A549 (cell line): Measurements from ENCODE around the gene PCGF3. TPM values are rescaled to one million over a fixed set of nuclear protein-coding genes. Genes with fewer than 3 reads are reported as not detected.

Experiments
- ATAC-seq, 2 experiments: fragments of 200-7000 bp in 1 of 2; fragments of >200 bp in 1 of 2; cut with Nextera tagmentation in 1 of 2; cut with Tn5 transposase in 1 of 2; 3 replicates each; pipeline versions ENCODE4 v1.8.0 to v1.9.1; 2018 to 2020; ENCODE audit warnings: mild to moderate bottlenecking in 1 of 2, moderate library complexity in 1 of 2
- CTCF ChIA-PET: fragments of 300-600 bp; sonication (Branson Sonifier 250); formaldehyde crosslinking; extraction: SDS; loops from one replicate; lab custom pipeline; 2021; ENCODE audit warnings: antibody characterized with exemption, inconsistent platforms; lab: Yijun Ruan, JAX
- POLR2A ChIA-PET: fragments of 350-600 bp; formaldehyde crosslinking; extraction: SDS; loops from one replicate; lab custom pipeline; 2021; ENCODE audit warnings: antibody characterized with exemption, inconsistent platforms; lab: Yijun Ruan, JAX
- DNase-seq, 2 experiments: peaks; one replicate each; pipeline versions ENCODE4 v3.0.0 to v3.0.0-alpha.2; 2011 to 2016; ENCODE audit warnings: low read depth in 1 of 2, low spot score in 1 of 2
- FAIRE-seq: peaks from 2 replicates; lab custom pipeline; 2011; peaks lifted over from hg19 to GRCh38; lab: Jason Lieb, UNC
- H3K27ac ChIP-seq, 2 experiments: fragments of >200 bp; sonication (Bioruptor Twin); formaldehyde crosslinking; 3 replicates each; pipeline ENCODE4 v1.5.1; 2016 to 2017
- H3K4me1 ChIP-seq: fragments of >200 bp; sonication (Bioruptor Twin); formaldehyde crosslinking; 3 replicates; pipeline ENCODE4 v1.6.1; 2016
- H3K4me2 ChIP-seq: fragments of >200 bp; sonication (Bioruptor Twin); formaldehyde crosslinking; 3 replicates; pipeline ENCODE4 v1.6.1; 2016
- H3K4me3 ChIP-seq: fragments of >200 bp; sonication (Bioruptor Twin); formaldehyde crosslinking; 3 replicates; pipeline ENCODE4 v1.5.1; 2016
- H3K9me3 ChIP-seq: fragments of >200 bp; sonication (Bioruptor Twin); formaldehyde crosslinking; 3 replicates; pipeline ENCODE4 v1.6.1; 2016
- BHLHE40 ChIP-seq: IDR thresholded peaks from 2 replicates; pipeline ENCODE4 v1.6.1; 2012; ENCODE audit warnings: low read depth, low read length, inconsistent platforms
- CBX2 ChIP-seq: fragments of 200-600 bp; sonication (generic); IDR thresholded peaks from 2 replicates; pipeline ENCODE4 v1.6.1; 2016; ENCODE audit warnings: low read depth, mild to moderate bottlenecking, borderline replicate concordance
- CEBPB ChIP-seq, 2 experiments: fragments of >200 bp in 1 of 2; sonication (Bioruptor Twin) in 1 of 2; formaldehyde crosslinking in 1 of 2; IDR thresholded peaks; 2 replicates each; pipeline ENCODE4 v1.6.1; 2012 to 2016
- CHD2 ChIP-seq: fragments of 150-350 bp; IDR thresholded peaks from 2 replicates; pipeline ENCODE4 v1.6.1; 2014; ENCODE audit warnings: low read length; ENCODE audit not compliant: partially characterized antibody
- FOSB ChIP-seq: fragments of 250-450 bp; sonication (Bioruptor Pico); IDR thresholded peaks from 2 replicates; pipeline ENCODE4 v1.5.0; 2020; ENCODE audit warnings: mild to moderate bottlenecking, moderate library complexity
- FOSL2 ChIP-seq, 2 experiments: fragments of 450-650 bp in 1 of 2; fragments of >200 bp in 1 of 2; sonication (Bioruptor Twin) in 1 of 2; formaldehyde crosslinking; IDR thresholded peaks; 2 replicates each; pipeline versions ENCODE4 v1.5.0 to v1.6.1; 2016 to 2020; ENCODE audit warnings: mild to moderate bottlenecking in 1 of 2, moderate library complexity in 1 of 2
- FOXS1 ChIP-seq: fragments of 250-450 bp; sonication (Bioruptor Pico); IDR thresholded peaks from 2 replicates; pipeline ENCODE4 v1.5.0; 2020; ENCODE audit warnings: mild to moderate bottlenecking, moderate library complexity
- HEYL ChIP-seq: fragments of 250-450 bp; sonication (Bioruptor Pico); IDR thresholded peaks from 2 replicates; pipeline ENCODE4 v1.8.0; 2021; ENCODE audit warnings: mild to moderate bottlenecking, moderate library complexity
- HOXA7 ChIP-seq: fragments of 250-450 bp; sonication (Bioruptor Pico); IDR thresholded peaks from 2 replicates; pipeline ENCODE4 v1.5.0; 2020; ENCODE audit warnings: mild to moderate bottlenecking, moderate library complexity
- HOXB13 ChIP-seq: fragments of 250-450 bp; sonication (Bioruptor Pico); IDR thresholded peaks from 2 replicates; pipeline ENCODE4 v1.5.0; 2020; ENCODE audit warnings: low read depth, mild to moderate bottlenecking, moderate library complexity
- JUN ChIP-seq, 2 experiments: fragments of >200 bp; sonication (Bioruptor Twin); formaldehyde crosslinking; IDR thresholded peaks; 2 replicates in 1 of 2; 3 replicates in 1 of 2; pipeline ENCODE4 v1.6.1; 2016 to 2017
- KDM1A ChIP-seq: fragments of 200-600 bp; sonication (generic); IDR thresholded peaks from 2 replicates; pipeline ENCODE4 v1.6.1; 2016; ENCODE audit warnings: low read depth, mild to moderate bottlenecking
- MYC ChIP-seq: IDR thresholded peaks from 2 replicates; pipeline ENCODE4 v1.6.1; 2012; ENCODE audit warnings: mild to moderate bottlenecking, inconsistent platforms, low read length, improper control_type of control experiment, borderline replicate concordance
- PHF8 ChIP-seq: fragments of 200-600 bp; sonication (generic); IDR thresholded peaks from 2 replicates; pipeline ENCODE4 v1.6.1; 2016; ENCODE audit warnings: low read depth, mild to moderate bottlenecking, antibody characterized with exemption, moderate library complexity, borderline replicate concordance
- POLR2A ChIP-seq: IDR thresholded peaks from 2 replicates; pipeline ENCODE4 v1.6.1; 2012; ENCODE audit warnings: mild to moderate bottlenecking, low read length
- RARB ChIP-seq: fragments of 250-450 bp; sonication (Bioruptor Pico); IDR thresholded peaks from 2 replicates; pipeline ENCODE4 v1.8.0; 2021; ENCODE audit warnings: mild to moderate bottlenecking, moderate library complexity
- RFX5 ChIP-seq: fragments of 450-650 bp; IDR thresholded peaks from 2 replicates; pipeline ENCODE4 v1.7.1; 2014; ENCODE audit warnings: antibody characterized with exemption, mild to moderate bottlenecking, moderate library complexity
- RNF2 ChIP-seq: fragments of 200-600 bp; sonication (generic); IDR thresholded peaks from 2 replicates; pipeline ENCODE4 v1.6.1; 2016; ENCODE audit warnings: low read depth, mild to moderate bottlenecking, antibody characterized with exemption, moderate library complexity, borderline replicate concordance
- TFCP2L1 ChIP-seq: fragments of 250-450 bp; sonication (Bioruptor Pico); IDR thresholded peaks from 2 replicates; pipeline ENCODE4 v1.5.0; 2021; ENCODE audit warnings: mild to moderate bottlenecking
- ZC3H11A ChIP-seq: fragments of 450-650 bp; IDR thresholded peaks from 2 replicates; pipeline ENCODE4 v1.6.1; 2014; ENCODE audit warnings: antibody characterized with exemption, mild to moderate bottlenecking
- ZFP36 ChIP-seq: fragments of 450-650 bp; IDR thresholded peaks from 2 replicates; pipeline ENCODE4 v1.6.1; 2014; ENCODE audit warnings: borderline replicate concordance; ENCODE audit not compliant: partially characterized antibody
- ZNF302 ChIP-seq: fragments of 250-450 bp; sonication (Bioruptor Pico); IDR thresholded peaks from 2 replicates; pipeline ENCODE4 v1.9.0; 2021; ENCODE audit warnings: inconsistent platforms, mild to moderate bottlenecking, moderate library complexity
- WGBS: methylation state at CpG from one replicate; pipeline ENCODE4 v1.1.6; 2017; ENCODE audit errors: missing lambda C conversion rate; 5-methylcytosine and 5-hydroxymethylcytosine counted together
- polyA plus RNA-seq, 4 experiments: library from polyadenylated mRNA; depleted of rRNA in 3 of 4; stranded (reverse); fragments of >200 nt; fragmentation: RNase III in 1 of 4; extraction: RNeasy Plus Mini Kit Qiagen cat#74134 plus additional on column Dnase treatment in 1 of 4; gene quantifications; 2 replicates in 3 of 4; 3 replicates in 1 of 4; pipeline ENCODE4 v1.2.3, GENCODE V29; 2011 to 2017
- TF ChIP-seq, protein P1 (sequence below): fragments of 450-650 bp; IDR thresholded peaks from 2 replicates; pipeline ENCODE4 v1.6.1; 2014; ENCODE audit warnings: antibody characterized with exemption
- TF ChIP-seq, protein P2 (sequence below): fragments of 250-450 bp; sonication (Bioruptor Pico); IDR thresholded peaks from 2 replicates; pipeline ENCODE4 v1.5.0; 2020; ENCODE audit warnings: low read depth, mild to moderate bottlenecking, moderate library complexity
- TF ChIP-seq, protein P3 (sequence below): fragments of >200 bp; sonication (Bioruptor Twin); formaldehyde crosslinking; IDR thresholded peaks from 3 replicates; pipeline ENCODE4 v1.6.1; 2016
- TF ChIP-seq, protein P4 (sequence below): IDR thresholded peaks from 2 replicates; pipeline ENCODE4 v1.6.1; 2012
- TF ChIP-seq, protein P5 (sequence below): fragments of 250-450 bp; sonication (Bioruptor Pico); IDR thresholded peaks from 2 replicates; pipeline ENCODE4 v1.5.0; 2021; ENCODE audit warnings: mild to moderate bottlenecking, moderate library complexity, borderline replicate concordance
- TF ChIP-seq, protein P6 (sequence below): IDR thresholded peaks from 2 replicates; pipeline ENCODE4 v1.6.1; 2012; ENCODE audit warnings: low read depth, borderline replicate concordance
- TF ChIP-seq, protein P7 (sequence below): fragments of >200 bp; sonication (Bioruptor Twin); formaldehyde crosslinking; IDR thresholded peaks from 3 replicates; pipeline ENCODE4 v1.5.1; 2016

Gene PCGF3
- polyA plus RNA-seq, 2 of the 4 experiments (the other 2 are of a cell fraction), result 15.9 to 21.0 TPM

DNA sequence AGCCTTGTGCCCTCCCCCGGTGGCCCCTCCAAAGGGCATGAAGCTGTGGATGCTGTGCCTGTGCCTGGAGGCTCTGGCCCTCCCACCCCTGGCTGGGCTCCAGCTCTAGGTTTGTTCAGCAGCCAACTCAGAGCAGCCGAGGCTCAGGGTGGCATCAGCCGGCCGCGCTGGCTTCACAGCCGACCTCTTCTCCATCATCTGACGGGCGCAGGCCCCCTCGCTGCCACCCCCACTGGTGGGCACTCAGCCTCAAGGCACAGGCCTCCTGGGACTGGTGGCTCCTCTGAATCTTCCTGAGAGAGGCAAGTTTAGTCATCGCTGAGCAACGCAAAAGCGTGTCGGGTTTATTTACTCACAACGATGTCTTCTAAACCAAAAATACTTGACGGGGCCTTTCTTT lies 46.0 kb downstream of the PCGF3 start:
- Histone ChIP-seq H3K4me1 (no peaks in the 10 kb centered on the region), H3K4me3 (no peak overlapping the region), H3K4me2 (no peak overlapping the region), H3K27ac (no peak overlapping the region)
- ATAC-seq (no peak), DNase-seq (no peak), FAIRE-seq (no peak)
- CTCF ChIA-PET, result no interaction called here
- WGBS, result 84% methylated on average over 11 of the region's 15 CpGs
- POLR2A ChIA-PET, result no interaction called here
- TF ChIP-seq RFX5 (no peak), FOSL2 (IDR thresholded peaks at IDR 0.05) (no peak), FOSL2 (CRISPR knock-in tag; IDR thresholded peaks at IDR 0.05) (no peak), JUN (IDR thresholded peaks at IDR 0.05) (no peak), ZFP36 (no peak), MYC (no peak), PHF8 (no peak), KDM1A (no peak), RNF2 (no peak), TFCP2L1 (CRISPR knock-in tag) (no peak), POLR2A (no peak), FOXS1 (CRISPR knock-in tag) (no peak)
- TF ChIP-seq, protein P1, sequence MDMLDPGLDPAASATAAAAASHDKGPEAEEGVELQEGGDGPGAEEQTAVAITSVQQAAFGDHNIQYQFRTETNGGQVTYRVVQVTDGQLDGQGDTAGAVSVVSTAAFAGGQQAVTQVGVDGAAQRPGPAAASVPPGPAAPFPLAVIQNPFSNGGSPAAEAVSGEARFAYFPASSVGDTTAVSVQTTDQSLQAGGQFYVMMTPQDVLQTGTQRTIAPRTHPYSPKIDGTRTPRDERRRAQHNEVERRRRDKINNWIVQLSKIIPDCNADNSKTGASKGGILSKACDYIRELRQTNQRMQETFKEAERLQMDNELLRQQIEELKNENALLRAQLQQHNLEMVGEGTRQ, result no peak
- TF ChIP-seq, protein P2, sequence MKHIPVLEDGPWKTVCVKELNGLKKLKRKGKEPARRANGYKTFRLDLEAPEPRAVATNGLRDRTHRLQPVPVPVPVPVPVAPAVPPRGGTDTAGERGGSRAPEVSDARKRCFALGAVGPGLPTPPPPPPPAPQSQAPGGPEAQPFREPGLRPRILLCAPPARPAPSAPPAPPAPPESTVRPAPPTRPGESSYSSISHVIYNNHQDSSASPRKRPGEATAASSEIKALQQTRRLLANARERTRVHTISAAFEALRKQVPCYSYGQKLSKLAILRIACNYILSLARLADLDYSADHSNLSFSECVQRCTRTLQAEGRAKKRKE (CRISPR knock-in tag), result no peak
- TF ChIP-seq, protein P3, sequence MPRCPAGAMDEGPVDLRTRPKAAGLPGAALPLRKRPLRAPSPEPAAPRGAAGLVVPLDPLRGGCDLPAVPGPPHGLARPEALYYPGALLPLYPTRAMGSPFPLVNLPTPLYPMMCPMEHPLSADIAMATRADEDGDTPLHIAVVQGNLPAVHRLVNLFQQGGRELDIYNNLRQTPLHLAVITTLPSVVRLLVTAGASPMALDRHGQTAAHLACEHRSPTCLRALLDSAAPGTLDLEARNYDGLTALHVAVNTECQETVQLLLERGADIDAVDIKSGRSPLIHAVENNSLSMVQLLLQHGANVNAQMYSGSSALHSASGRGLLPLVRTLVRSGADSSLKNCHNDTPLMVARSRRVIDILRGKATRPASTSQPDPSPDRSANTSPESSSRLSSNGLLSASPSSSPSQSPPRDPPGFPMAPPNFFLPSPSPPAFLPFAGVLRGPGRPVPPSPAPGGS, result no peak
- TF ChIP-seq, protein P4, sequence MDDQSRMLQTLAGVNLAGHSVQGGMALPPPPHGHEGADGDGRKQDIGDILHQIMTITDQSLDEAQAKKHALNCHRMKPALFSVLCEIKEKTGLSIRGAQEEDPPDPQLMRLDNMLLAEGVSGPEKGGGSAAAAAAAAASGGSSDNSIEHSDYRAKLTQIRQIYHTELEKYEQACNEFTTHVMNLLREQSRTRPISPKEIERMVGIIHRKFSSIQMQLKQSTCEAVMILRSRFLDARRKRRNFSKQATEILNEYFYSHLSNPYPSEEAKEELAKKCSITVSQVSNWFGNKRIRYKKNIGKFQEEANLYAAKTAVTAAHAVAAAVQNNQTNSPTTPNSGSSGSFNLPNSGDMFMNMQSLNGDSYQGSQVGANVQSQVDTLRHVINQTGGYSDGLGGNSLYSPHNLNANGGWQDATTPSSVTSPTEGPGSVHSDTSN, result no peak
- TF ChIP-seq, protein P5, sequence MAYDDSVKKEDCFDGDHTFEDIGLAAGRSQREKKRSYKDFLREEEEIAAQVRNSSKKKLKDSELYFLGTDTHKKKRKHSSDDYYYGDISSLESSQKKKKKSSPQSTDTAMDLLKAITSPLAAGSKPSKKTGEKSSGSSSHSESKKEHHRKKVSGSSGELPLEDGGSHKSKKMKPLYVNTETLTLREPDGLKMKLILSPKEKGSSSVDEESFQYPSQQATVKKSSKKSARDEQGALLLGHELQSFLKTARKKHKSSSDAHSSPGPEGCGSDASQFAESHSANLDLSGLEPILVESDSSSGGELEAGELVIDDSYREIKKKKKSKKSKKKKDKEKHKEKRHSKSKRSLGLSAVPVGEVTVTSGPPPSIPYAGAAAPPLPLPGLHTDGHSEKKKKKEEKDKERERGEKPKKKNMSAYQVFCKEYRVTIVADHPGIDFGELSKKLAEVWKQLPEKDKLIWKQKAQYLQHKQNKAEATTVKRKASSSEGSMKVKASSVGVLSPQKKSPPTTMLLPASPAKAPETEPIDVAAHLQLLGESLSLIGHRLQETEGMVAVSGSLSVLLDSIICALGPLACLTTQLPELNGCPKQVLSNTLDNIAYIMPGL (CRISPR knock-in tag), result no peak
- TF ChIP-seq, all 56 proteins: peak for 0
- no peaks in the 10 kb centered on the region for H3K9me3 ChIP-seq

DNA sequence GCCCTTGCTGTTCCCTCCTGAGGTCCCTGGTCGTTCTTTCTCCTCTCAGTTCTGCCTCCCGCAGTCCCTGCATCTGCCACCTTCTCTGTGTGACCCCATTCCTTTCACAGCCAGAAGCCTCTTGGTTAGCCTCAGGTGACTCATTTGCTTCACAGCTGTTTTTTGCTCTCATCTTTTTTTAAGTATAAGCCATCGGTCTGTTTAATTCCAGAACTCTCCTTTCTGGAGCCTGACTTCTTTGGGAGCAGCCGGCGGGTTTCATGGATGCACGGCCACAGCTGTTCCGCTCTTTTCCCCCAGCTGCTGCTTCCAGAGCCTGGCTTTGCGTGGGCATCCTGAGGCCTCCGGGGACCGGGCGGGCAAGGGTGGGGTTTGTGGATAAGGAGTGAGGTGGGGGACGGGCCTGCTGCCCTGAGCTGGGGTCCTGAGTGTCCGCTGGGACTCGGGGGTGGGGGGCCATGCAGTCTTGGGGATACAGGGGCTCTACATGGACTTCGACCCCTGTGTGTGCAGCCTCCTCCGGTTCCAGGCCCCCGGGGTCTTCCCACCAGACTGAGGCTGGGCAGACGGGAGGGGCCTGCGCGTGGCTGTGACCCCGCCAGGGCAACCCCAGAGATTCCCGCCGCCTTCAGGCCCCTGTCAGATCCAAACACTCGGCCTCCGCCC lies 46.7 kb downstream of the PCGF3 start:
- Histone ChIP-seq H3K4me1 (no peaks in the 10 kb centered on the region), H3K27ac (no peak overlapping the region), H3K9me3 (no peaks in the 10 kb centered on the region), H3K4me2 (no peak overlapping the region), H3K4me3 (no peak overlapping the region)
- FAIRE-seq, result no peak
- CTCF ChIA-PET, result interaction anchor here (1.4 to 2.9 kb wide), 2 partner anchors 10 to 15 kb away, joined by 5 to 25 read pairs; no protein-coding TSS in a partner anchor
- ATAC-seq, result no peak
- DNase-seq, result no peak
- 95% methylated on average over 16 of the region's 25 CpGs for WGBS
- POLR2A ChIA-PET, result no interaction called here
- TF ChIP-seq, protein P6, sequence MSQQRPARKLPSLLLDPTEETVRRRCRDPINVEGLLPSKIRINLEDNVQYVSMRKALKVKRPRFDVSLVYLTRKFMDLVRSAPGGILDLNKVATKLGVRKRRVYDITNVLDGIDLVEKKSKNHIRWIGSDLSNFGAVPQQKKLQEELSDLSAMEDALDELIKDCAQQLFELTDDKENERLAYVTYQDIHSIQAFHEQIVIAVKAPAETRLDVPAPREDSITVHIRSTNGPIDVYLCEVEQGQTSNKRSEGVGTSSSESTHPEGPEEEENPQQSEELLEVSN, result no peak
- TF ChIP-seq, protein P7, sequence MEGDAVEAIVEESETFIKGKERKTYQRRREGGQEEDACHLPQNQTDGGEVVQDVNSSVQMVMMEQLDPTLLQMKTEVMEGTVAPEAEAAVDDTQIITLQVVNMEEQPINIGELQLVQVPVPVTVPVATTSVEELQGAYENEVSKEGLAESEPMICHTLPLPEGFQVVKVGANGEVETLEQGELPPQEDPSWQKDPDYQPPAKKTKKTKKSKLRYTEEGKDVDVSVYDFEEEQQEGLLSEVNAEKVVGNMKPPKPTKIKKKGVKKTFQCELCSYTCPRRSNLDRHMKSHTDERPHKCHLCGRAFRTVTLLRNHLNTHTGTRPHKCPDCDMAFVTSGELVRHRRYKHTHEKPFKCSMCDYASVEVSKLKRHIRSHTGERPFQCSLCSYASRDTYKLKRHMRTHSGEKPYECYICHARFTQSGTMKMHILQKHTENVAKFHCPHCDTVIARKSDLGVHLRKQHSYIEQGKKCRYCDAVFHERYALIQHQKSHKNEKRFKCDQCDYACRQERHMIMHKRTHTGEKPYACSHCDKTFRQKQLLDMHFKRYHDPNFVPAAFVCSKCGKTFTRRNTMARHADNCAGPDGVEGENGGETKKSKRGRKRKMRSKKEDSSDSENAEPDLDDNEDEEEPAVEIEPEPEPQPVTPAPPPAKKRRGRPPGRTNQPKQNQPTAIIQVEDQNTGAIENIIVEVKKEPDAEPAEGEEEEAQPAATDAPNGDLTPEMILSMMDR, result no peak
- no peak for TF ChIP-seq RFX5
- no peak for TF ChIP-seq BHLHE40
- TF ChIP-seq ZC3H11A, result no peak
- no peak for TF ChIP-seq CBX2
- no peak for TF ChIP-seq HEYL
- no peak for TF ChIP-seq CHD2
- TF ChIP-seq RARB, result no peak
- TF ChIP-seq FOSB, result no peak
- TF ChIP-seq HOXA7 (CRISPR knock-in tag), result no peak
- no peak for TF ChIP-seq ZNF302 (CRISPR knock-in tag)
- no peak for TF ChIP-seq CEBPB (IDR thresholded peaks at IDR 0.05)
- no peak for TF ChIP-seq HOXB13 (CRISPR knock-in tag)
- TF ChIP-seq KDM1A, result no peak
